ENCODE measurements around the gene CFAP299.
"Not testable (repeated sequence)": the region's sequence is repeated elsewhere in the genome, so short reads cannot be mapped to it uniquely, and the experiment has no call there.

- not testable (repeated sequence) for TF ChIP-seq SPI1 (IDR thresholded peaks at IDR 0.05; ENCODE audit: low read depth, low read length); POLR2A (IDR thresholded peaks at IDR 0.05; ENCODE audit: low read depth, low read length); POLR2AphosphoS5 (IDR thresholded peaks at IDR 0.05; ENCODE audit: low read depth, low read length); TAF1 (IDR thresholded peaks at IDR 0.05; ENCODE audit: low read depth, low read length); PAX5 (IDR thresholded peaks at IDR 0.05; ENCODE audit: insufficient read depth, low read length, severe bottlenecking); POU2F2 (IDR thresholded peaks at IDR 0.05; ENCODE audit: low read depth, low read length)
Observed at GRCh38 chr4:80290665-80291064, 44.9 kb upstream of the CFAP299 start.

All from GM12891 (cell line).